GM12875 (cell line): ENCODE results near the gene A2M.

Source experiments
- H3K4me3 ChIP-seq: one replicate; pipeline ENCODE4 v1.5.1; 2011; ENCODE audit warnings: low read depth, low read length, control low read depth
- TF ChIP-seq, protein P1 (sequence below): IDR thresholded peaks from 2 replicates; pipeline ENCODE4 v1.5.1; 2011; ENCODE audit warnings: low read depth, mild to moderate bottlenecking, control low read depth, inconsistent platforms, low read length, moderate library complexity, borderline replicate concordance; ENCODE audit not compliant: insufficient read depth

A2M gene

GRCh38 chr12:9120487-9121184 is 4.9 kb upstream of the A2M start:
- TF ChIP-seq, protein P1, sequence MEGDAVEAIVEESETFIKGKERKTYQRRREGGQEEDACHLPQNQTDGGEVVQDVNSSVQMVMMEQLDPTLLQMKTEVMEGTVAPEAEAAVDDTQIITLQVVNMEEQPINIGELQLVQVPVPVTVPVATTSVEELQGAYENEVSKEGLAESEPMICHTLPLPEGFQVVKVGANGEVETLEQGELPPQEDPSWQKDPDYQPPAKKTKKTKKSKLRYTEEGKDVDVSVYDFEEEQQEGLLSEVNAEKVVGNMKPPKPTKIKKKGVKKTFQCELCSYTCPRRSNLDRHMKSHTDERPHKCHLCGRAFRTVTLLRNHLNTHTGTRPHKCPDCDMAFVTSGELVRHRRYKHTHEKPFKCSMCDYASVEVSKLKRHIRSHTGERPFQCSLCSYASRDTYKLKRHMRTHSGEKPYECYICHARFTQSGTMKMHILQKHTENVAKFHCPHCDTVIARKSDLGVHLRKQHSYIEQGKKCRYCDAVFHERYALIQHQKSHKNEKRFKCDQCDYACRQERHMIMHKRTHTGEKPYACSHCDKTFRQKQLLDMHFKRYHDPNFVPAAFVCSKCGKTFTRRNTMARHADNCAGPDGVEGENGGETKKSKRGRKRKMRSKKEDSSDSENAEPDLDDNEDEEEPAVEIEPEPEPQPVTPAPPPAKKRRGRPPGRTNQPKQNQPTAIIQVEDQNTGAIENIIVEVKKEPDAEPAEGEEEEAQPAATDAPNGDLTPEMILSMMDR, result no peak
- H3K4me3 ChIP-seq, result no peak overlapping the region

GRCh38 chr12:9118158-9118557 is 2.4 kb upstream of the A2M start:
- no peak overlapping the region for H3K4me3 ChIP-seq
- TF ChIP-seq, protein P1, result no peak

DNA sequence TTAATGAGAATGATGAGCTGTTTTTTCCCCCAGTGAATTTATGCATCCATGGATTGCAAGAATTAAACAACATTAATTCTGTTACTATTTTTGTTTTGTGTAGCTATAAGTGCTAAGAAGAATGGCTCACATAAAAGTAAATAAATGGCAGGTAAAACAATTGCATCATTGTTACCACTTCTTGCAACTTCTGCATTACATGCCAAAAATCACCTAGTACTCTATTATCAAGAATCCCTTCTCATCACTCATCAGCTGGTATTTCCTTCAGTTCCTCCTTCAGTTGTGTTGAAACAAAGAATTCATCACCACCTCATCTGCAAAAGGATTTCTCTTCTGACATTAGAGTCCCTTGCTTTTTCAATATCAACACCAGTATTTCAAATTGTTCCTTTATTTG is 773 bp downstream of the A2M start:
- TF ChIP-seq, protein P1, result no peak
- H3K4me3 ChIP-seq, result no peak overlapping the region

DNA sequence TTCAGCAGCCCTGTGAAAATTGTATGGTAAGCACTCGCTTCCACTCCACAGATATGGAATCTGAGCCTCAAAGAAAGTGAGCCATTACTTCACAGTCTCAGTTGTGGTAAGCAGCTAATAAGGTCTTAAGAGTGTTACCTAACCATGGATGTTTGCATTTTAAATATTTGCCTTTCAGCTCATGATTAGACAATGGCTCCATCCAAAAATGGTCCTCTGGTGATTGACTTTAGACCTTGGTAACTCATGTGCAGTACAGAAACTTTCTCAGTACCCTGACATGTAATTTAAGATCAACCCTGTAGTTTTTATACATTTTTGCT is 1.8 kb downstream of the A2M start:
- H3K4me3 ChIP-seq, result no peak overlapping the region
- TF ChIP-seq, protein P1, result no peak

DNA sequence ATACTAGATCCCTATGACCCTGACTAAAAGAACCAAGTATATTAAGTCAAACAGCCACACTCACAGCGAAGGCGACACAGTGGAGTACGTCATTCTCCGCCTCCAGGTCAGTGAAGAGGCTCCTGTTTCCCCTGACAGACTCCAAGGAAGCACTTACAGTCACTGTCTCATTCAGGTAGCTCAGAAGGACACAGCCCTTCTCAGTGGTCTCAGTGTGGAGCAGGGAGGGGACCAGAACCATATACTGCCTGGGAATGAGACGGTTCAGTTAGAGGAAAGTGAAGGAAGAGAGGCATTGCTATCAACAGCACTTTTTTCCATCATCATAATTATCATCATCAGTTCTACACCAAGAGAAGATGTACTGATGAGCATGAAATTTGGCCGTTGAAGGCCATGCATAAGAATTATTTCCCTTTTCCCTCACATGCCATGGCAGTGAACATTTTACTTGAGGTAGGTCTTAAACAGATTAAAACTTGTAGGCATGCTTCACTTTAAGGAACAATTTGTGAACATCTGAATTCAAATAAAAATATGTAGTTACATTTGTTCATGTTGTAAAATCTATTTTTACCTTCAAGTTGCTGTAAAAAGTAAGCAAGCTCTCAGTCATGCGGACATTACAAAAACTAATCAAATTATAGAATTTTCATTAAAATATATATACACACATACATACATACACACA is 2.3 kb downstream of the A2M start:
- TF ChIP-seq, protein P1, result no peak
- H3K4me3 ChIP-seq, result no peak overlapping the region

- TF ChIP-seq, protein P1, result no peak
- no peak overlapping the region for H3K4me3 ChIP-seq
Observed at GRCh38 chr12:9112076-9112853, 3.5 kb downstream of the A2M start.
